Gastrocnemius medialis (tissue), 4 donors: ENCODE results near the gene CHMP1B. TPM values are rescaled to one million over a fixed set of nuclear protein-coding genes. Genes with fewer than 3 reads are reported as not detected.

ENCODE experiments used
- ATAC-seq, 2 donors: fragments of 150-250 bp; one replicate each; pipeline ENCODE4 v1.9.1; 2016
- DNase-seq, 2 donors: peaks; one replicate each; pipeline ENCODE4 v3.0.0-alpha.2; 2019
- H3K27ac ChIP-seq, 4 donors: fragments of 200-600 bp; sonication (generic); 1 replicate in 1 of 4; 2 replicates in 3 of 4; pipeline ENCODE4 v1.5.1; 2016 to 2018; ENCODE audit warnings: mild to moderate bottlenecking in 2 of 4, moderate library complexity in 1 of 4
- H3K27me3 ChIP-seq, 3 donors: fragments of 200-600 bp; sonication (generic) in 2 of 3; 1 replicate in 1 of 3; 2 replicates in 2 of 3; pipeline versions ENCODE4 v1.5.1 to v1.6.0; 2016 to 2019; ENCODE audit warnings: mild to moderate bottlenecking in 1 of 3, moderate library complexity in 1 of 3
- H3K36me3 ChIP-seq, 2 donors: fragments of 200-600 bp; sonication (generic) in 1 of 2; one replicate each; pipeline ENCODE4 v1.5.1; 2017 to 2018
- H3K4me1 ChIP-seq, 2 donors: fragments of 200-600 bp; sonication (generic) in 1 of 2; one replicate each; pipeline ENCODE4 v1.5.1; 2016 to 2017; ENCODE audit warnings: mild to moderate bottlenecking in 2 of 2
- H3K4me3 ChIP-seq, 4 donors: fragments of 200-600 bp; sonication (generic) in 3 of 4; 1 replicate in 1 of 4; 2 replicates in 3 of 4; pipeline ENCODE4 v1.5.1; 2016 to 2019; ENCODE audit warnings: mild to moderate bottlenecking in 2 of 4
- H3K9me3 ChIP-seq, 3 donors: fragments of 200-600 bp; sonication (generic) in 2 of 3; 1 replicate in 1 of 3; 2 replicates in 2 of 3; pipeline ENCODE4 v1.5.1; 2016 to 2019
- CTCF ChIP-seq, 5 experiments: fragments of 450-650 bp in 3 of 5; fragments of 200-600 bp in 2 of 5; sonication (generic) in 2 of 5; IDR thresholded peaks in 4 of 5; conservative IDR thresholded peaks in 1 of 5; 1 replicate in 4 of 5; 2 replicates in 1 of 5; pipeline ENCODE4 v1.5.1; 2016 to 2019; ENCODE audit warnings: antibody characterized with exemption in 5 of 5, mild to moderate bottlenecking in 3 of 5, moderate library complexity in 3 of 5
- POLR2A ChIP-seq, 2 donors: fragments of 450-650 bp; IDR thresholded peaks; one replicate each; pipeline ENCODE4 v1.6.1; 2017; ENCODE audit warnings: antibody characterized with exemption in 2 of 2, mild to moderate bottlenecking in 2 of 2, moderate library complexity in 2 of 2
- in situ Hi-C, 4 donors: fragments of 200-750 bp; cut with MboI; loops; one replicate each; pipeline versions ENCODE4 v1.15.0 to v1.8.0; 2017; ENCODE audit warnings: low sequenced_read_pairs in 4 of 4
- intact Hi-C: fragments of 100-400 bp; cut with DNase I; formaldehyde crosslinking; loops from one replicate; pipeline ENCODE4 v1.15.1; 2023; ENCODE audit warnings: low total_unique reads
- total RNA-seq, 4 donors: library from RNA; depleted of rRNA; stranded (reverse); fragments of >200 nt; gene quantifications; one replicate each; pipeline versions ENCODE4 v1.1.0 to v1.2.3, GENCODE V29; 2016

Gene CHMP1B
- total RNA-seq, 4 donors from 2014 or later, result 347 to 634 (median 407) TPM

GRCh38 chr18:11861583-11862288 lies 10.5 kb downstream of the CHMP1B start:
- intact Hi-C loops, result loop anchor here (5.0 kb wide), 1 partner anchor 46 kb away; the partner anchor contains the start of gene MPPE1
- TF ChIP-seq POLR2A (IDR thresholded peaks at IDR 0.05), result no peak
- TF ChIP-seq CTCF (IDR thresholded peaks at IDR 0.05 in 4 of 5, conservative IDR thresholded peaks at IDR 0.05 in 1 of 5), result no peak
- H3K36me3 ChIP-seq, result no peaks in the 10 kb centered on the region
- DNase-seq, result no peak
- H3K4me1 ChIP-seq, result peaks cover 16 to 28% of the 10 kb centered on the region in 2 donors
- in situ Hi-C loops, result loop anchor here in 1 of 4 donors (25.0 kb wide), 1 partner anchor 674 kb away; no protein-coding TSS in a partner anchor
- no peaks in the 10 kb centered on the region for H3K9me3 ChIP-seq
- peak overlapping the region; percentile 90 to 99 (median 96) for H3K27ac ChIP-seq
- ATAC-seq, result no peak
- no peak overlapping the region for H3K4me3 ChIP-seq
- H3K27me3 ChIP-seq, result no peaks in the 10 kb centered on the region

GRCh38 chr18:11862468-11863137 lies 11.4 kb downstream of the CHMP1B start:
- ATAC-seq (no peak), DNase-seq (no peak)
- intact Hi-C loops (loop anchor here (5.0 kb wide), 1 partner anchor 45 kb away; the partner anchor contains the start of gene MPPE1), in situ Hi-C loops (loop anchor here in 1 of 4 donors (25.0 kb wide), 1 partner anchor 675 kb away; no protein-coding TSS in a partner anchor)
- Histone ChIP-seq H3K4me3 (no peak overlapping the region), H3K4me1 (peaks cover 13 to 25% of the 10 kb centered on the region in 2 donors), H3K36me3 (no peaks in the 10 kb centered on the region), H3K27ac (peak overlapping the region; percentile 90 to 99 (median 96)), H3K9me3 (no peaks in the 10 kb centered on the region), H3K27me3 (no peaks in the 10 kb centered on the region)
- TF ChIP-seq CTCF (IDR thresholded peaks at IDR 0.05 in 4 of 5, conservative IDR thresholded peaks at IDR 0.05 in 1 of 5) (no peak), POLR2A (IDR thresholded peaks at IDR 0.05) (no peak)

- no peak for ATAC-seq
- Histone ChIP-seq H3K9me3 (no peaks in the 10 kb centered on the region), H3K36me3 (peaks cover 0 to 17% of the 10 kb centered on the region in 2 donors), H3K4me1 (peaks cover 8 to 10% of the 10 kb centered on the region in 2 donors), H3K4me3 (no peak overlapping the region), H3K27ac (no peak overlapping the region), H3K27me3 (no peaks in the 10 kb centered on the region)
- in situ Hi-C loops (loop anchor here in 1 of 4 donors (25.0 kb wide), 1 partner anchor 677 kb away; no protein-coding TSS in a partner anchor), intact Hi-C loops (loop anchor here (5.0 kb wide), 1 partner anchor 43 kb away; the partner anchor contains the start of gene MPPE1)
- TF ChIP-seq CTCF (IDR thresholded peaks at IDR 0.05 in 4 of 5, conservative IDR thresholded peaks at IDR 0.05 in 1 of 5) (no peak), POLR2A (IDR thresholded peaks at IDR 0.05) (no peak)
- no peak for DNase-seq
Measured at GRCh38 chr18:11864471-11864870, 13.3 kb downstream of the CHMP1B start.

- Histone ChIP-seq H3K4me3 (no peak overlapping the region), H3K27ac (no peak overlapping the region), H3K4me1 (peaks cover 3 to 4% of the 10 kb centered on the region in 2 donors), H3K36me3 (peaks cover 0 to 23% of the 10 kb centered on the region in 2 donors), H3K27me3 (no peaks in the 10 kb centered on the region), H3K9me3 (no peaks in the 10 kb centered on the region)
- DNase-seq, result no peak
- TF ChIP-seq CTCF (IDR thresholded peaks at IDR 0.05 in 4 of 5, conservative IDR thresholded peaks at IDR 0.05 in 1 of 5), result no peak
- TF ChIP-seq POLR2A (IDR thresholded peaks at IDR 0.05), result no peak
- in situ Hi-C loops (loop anchor here in 2 of 4 donors (5.0 to 25.0 kb wide), 2 partner anchors 128 to 678 kb away; no protein-coding TSS in a partner anchor), intact Hi-C loops (no loop called here)
- no peak for ATAC-seq
Measured at GRCh38 chr18:11865071-11865470, 13.9 kb downstream of the CHMP1B start.
